DOHH2 (cell line): Measurements from ENCODE around the gene SP4.

Experiments
- CTCF ChIP-seq: fragments of 200-600 bp; sonication (generic); IDR thresholded peaks from one replicate; pipeline ENCODE4 v1.5.1; 2014; ENCODE audit warnings: antibody characterized with exemption, mild to moderate bottlenecking, low read depth, low read length; ENCODE audit not compliant: poor library complexity, severe bottlenecking
- EZH2phosphoT487 ChIP-seq: fragments of 200-600 bp; sonication (generic); IDR thresholded peaks from 2 replicates; pipeline ENCODE4 v1.6.1; 2017; ENCODE audit warnings: borderline replicate concordance, mild to moderate bottlenecking, antibody characterized with exemption, low read length, moderate library complexity, mixed read lengths

- TF ChIP-seq CTCF (no peak), EZH2phosphoT487 (no peak)
Measured at GRCh38 chr7:21544715-21545114, 116.8 kb downstream of the SP4 start.
